ENCODE results near the gene ALDH16A1.

ALDH16A1 gene

GRCh38 chr19:49453013-49453756 lies at the start of gene ALDH16A1:
ALDH16A1 (plus strand) TSS chr19:49453225; CDS start chr19:49453332, 107 bp downstream.
- peak; percentile 95 to 97 (median 96) for DNase-seq (ENCODE audit: low read depth in 3 of 3)

- no peak for DNase-seq (ENCODE audit: low read depth in 3 of 3)
Observed at GRCh38 chr19:49403404-49404187, 49.4 kb upstream of the ALDH16A1 start.

DNA sequence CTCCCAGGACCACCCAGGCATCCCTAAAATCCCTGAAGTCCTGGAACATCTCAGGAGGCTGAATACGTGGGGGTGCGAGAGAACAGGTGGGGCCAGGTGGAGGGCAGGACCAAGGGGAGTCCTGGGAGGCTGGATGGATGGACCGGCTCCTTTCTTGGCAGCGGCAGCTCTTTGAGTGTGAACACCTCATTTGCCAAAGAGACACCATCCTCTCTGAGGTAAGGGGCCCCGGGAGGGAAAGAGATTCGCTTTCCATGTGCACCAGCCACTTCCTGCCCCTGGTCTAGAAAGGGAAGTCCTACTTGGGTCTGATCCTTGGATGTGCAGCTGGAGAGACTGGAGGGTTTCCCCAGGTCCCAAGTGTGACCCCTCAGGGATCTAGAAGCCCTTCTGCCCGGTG lies 45.9 kb upstream of the ALDH16A1 start:
- DNase-seq (ENCODE audit: low read depth in 3 of 3), result no peak

GRCh38 chr19:49407482-49408015 lies 45.5 kb upstream of the ALDH16A1 start:
- no peak for DNase-seq (ENCODE audit: low read depth in 3 of 3)

DNA sequence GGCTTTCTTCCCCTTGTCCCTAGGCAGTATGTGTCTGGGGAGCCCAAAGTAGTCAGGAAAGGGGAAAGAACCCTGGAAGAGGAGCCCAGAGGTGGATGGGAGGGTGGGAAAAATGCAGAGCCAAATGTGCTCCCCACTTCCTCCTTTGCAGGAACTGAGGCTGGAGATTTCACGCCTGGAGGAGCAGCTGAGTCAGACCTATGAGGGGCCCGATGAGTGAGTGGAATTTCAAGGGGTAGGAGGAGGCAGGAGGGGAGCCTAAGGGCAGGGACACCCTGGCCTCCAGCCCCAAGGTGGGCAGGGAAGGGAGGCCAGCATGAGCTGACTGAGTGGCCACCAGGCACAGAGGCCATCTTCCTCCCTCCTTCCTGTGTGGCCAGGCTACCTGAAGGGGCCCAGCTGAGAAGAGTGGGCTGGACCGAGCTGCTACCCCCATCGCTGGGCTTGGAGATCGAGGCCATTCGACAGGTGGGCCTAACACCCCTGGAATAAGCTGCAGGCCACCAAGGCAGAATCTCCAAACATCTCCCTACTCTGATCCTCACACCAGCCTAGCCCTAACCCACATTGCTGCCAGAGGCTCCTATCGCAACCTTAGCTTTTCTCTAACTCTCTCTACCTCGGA lies 44.1 kb upstream of the ALDH16A1 start:
- no peak for DNase-seq (ENCODE audit: low read depth in 3 of 3)

DNA sequence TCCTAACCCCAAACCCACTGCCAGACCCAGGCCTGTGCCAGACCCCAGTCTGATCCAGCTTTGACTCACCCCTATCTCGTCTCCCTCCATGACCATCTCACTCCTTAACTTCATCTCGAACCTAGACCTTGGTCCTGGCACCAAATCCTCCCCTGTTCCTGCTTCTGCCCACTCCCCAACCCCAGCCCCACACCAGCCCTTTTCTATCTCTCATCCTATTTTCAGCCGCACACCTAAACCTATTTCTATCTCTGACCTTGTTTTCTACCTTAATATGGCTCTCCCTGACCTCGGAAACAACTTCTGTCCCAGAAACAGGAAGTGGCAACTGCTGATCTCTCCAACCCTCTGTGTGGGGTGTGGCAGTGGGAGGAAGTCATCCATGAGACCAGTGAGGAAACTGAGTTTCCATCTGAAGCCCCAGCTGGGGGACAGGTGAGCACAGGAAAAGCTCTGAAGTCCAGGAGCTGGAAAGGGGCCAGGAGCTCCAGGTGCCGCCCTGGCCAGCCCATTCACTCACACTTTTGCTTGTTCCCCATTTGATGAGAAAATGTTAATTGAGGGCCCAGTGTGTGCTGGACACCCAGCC lies 43.5 kb upstream of the ALDH16A1 start:
- DNase-seq (ENCODE audit: low read depth in 3 of 3), result no peak

- DNase-seq (ENCODE audit: low read depth in 3 of 3), result no peak
Observed at GRCh38 chr19:49411681-49412326, 41.2 kb upstream of the ALDH16A1 start.

- no peak for DNase-seq (ENCODE audit: low read depth in 3 of 3)
Observed at GRCh38 chr19:49413348-49413747, 39.7 kb upstream of the ALDH16A1 start.

DNA sequence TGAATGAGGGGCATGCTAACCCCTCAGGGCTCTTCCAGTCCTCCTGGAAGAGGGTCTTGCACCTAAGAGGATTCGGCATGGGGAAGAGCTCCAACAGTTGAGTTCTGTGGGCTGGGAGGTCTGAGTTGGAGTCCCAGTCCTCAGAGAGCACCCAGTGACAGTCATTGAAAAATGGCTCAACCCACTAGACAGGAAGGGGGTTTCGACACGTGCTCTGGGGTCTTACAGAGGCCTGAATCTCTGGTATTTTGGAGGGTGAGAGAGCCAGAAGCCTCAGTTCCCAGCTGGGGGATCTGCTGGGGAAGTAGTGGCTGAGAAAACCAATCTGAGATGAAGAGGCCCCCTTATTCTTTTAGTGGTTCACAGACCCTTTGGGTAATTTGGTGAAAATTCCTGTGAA lies 38.8 kb upstream of the ALDH16A1 start:
- no peak for DNase-seq (ENCODE audit: low read depth in 3 of 3)

DNA sequence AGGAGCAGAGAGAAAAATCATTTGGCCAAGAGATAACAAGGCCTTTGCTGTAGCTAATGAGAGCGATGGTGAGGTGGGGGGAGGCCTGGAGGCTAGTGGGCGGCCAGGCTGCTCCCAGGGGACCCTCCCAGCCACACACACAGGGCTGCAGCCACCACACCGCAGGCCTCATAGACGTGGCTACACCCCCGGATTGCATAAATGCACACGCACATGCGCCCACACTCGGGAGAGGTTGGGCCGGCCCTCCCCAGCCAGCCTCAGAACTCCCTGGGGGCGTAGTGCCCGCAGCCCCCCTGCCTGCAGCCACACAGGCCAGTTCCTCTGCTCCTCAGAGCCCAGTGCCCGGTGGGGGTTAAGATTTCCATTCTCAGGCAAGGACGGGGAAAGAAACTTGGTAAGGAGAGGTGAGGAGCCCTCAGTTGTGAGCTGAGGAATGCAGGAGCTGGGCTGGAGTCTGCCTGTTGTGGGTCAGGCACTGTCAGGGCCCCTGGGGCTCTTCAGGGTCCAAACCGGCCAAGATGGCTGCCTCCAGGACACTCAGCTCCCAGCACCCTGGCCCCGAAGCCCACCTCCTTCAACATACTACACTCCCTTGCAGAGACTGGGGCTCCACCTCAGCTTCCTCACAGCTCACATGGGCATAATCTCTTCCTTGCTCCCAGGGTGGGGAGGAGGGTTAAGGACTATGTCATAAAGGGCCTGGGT lies 37.8 kb upstream of the ALDH16A1 start:
- no peak for DNase-seq (ENCODE audit: low read depth in 3 of 3)

GRCh38 chr19:49415810-49416200 lies 37.2 kb upstream of the ALDH16A1 start:
- DNase-seq (ENCODE audit: low read depth in 3 of 3), result no peak

DNA sequence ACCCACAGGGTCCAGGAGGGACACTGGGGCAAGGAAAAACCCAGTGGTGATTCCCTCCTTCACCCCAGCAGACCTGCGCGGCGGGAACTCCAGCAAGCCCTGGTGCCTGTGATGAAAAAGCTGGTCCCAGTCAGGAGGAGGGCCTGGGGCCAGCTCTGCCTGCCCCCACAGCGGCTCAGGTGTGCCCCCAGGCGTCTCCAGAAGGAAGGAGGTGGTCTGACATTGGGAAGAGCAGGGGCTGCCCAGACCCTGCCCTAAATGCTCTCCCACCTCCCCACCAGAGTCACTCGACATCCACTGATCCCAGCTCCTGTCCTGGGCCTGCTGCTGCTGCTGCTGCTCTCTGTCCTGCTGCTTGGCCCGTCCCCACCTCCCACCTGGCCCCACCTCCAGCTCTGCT lies 35.9 kb upstream of the ALDH16A1 start:
- no peak for DNase-seq (ENCODE audit: low read depth in 3 of 3)

- DNase-seq (ENCODE audit: low read depth in 3 of 3), result no peak
Observed at GRCh38 chr19:49418511-49418910, 34.5 kb upstream of the ALDH16A1 start.

DNA sequence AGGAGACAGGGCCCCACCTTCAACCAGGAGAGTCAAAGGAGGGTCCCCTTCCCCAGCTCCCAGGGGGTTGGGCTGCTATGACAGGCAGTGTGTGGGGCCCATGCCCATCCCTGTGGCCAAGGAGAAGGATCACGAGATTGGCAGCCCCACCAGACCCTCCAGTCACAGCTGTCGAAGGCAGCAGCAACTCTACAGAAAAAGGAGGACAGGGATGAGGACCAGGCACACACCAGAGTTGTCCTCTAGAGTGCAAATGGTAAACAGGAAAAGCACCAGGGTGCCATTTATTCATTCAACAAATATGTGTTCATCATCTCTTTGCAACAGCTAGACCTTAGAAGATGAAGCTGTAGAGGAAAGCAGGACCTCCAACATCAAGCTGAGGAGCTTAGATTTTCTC lies 33.9 kb upstream of the ALDH16A1 start:
- no peak for DNase-seq (ENCODE audit: low read depth in 3 of 3)

DNA sequence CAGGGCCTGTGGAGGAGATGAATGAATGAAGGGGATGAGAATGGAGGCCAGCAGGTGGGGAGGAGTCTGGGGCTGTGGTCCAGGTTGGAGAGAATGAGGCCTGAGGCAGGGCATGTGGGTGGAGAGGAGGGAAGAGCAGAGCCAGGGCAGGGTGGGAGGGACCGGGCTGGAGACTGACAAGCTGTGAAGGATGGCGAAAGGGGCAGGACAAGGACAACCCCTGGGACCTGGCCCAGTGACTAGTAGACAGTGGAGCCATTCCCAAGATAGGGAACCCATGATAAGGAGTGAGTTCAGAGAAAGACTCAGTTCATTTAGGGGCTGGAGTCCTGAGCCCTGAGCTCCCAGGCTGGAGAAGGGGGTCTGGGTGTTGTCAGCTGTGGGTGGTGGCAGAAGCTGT lies 32.8 kb upstream of the ALDH16A1 start:
- no peak for DNase-seq (ENCODE audit: low read depth in 3 of 3)

DNA sequence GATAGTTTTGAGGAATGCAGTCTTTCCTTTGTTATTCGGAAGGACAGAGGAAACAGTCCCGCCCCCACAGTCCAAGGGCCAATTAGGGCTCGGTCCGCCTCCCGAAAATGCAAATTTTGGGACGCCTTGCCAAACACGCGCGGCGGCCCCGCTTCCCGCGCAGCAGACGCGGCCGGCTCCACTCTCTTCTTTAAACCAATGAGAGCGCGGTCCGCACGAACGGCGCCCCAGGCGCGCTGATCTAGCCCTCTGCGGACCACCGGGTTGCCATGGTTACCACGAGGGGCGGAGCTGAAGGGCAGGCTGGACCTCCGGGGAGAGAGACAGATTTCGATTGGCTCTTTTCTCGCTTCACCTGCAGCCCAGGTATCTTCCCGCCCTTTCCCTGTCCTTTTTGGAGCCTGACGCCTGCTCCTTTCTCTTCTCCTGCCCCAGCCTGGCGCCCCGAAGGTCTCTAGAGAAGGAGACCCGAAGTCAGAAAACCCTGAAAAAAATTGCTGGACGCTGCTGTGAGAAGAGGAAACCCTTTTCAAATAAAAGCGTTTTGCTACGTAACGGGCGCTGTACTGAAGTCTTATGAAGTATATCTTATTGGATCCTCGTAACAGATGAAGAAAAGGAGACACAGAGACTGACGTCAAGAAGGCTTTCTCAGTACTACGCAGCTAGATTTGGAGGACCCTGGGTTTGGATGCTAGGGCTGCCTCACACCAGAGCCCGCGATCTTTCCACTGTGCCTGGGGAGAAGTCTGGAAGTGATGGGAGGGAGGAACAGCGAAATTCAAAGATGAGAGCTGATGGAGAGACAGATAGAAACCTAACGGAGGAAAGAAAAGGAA lies 31.8 kb upstream of the ALDH16A1 start:
- DNase-seq (ENCODE audit: low read depth in 3 of 3), result peak in 2 of 3 experiments; percentile 13 to 55

DNA sequence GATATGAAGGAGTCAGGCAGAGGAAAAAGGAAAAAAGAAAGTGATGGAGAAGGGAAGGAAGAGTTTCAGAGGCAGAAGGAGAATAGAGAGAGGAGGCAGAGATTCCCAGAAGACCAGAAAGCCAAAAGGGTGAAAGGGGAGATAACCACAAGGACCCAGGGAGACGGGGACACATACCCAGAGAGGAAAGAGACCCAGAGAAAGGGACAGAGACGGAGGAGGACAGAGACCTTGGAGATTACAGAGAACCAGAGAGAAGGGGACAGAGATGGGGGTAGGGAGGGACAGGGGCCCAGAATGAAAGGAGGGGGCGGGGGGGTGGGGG lies 31.2 kb upstream of the ALDH16A1 start:
- no peak for DNase-seq (ENCODE audit: low read depth in 3 of 3)

DNA sequence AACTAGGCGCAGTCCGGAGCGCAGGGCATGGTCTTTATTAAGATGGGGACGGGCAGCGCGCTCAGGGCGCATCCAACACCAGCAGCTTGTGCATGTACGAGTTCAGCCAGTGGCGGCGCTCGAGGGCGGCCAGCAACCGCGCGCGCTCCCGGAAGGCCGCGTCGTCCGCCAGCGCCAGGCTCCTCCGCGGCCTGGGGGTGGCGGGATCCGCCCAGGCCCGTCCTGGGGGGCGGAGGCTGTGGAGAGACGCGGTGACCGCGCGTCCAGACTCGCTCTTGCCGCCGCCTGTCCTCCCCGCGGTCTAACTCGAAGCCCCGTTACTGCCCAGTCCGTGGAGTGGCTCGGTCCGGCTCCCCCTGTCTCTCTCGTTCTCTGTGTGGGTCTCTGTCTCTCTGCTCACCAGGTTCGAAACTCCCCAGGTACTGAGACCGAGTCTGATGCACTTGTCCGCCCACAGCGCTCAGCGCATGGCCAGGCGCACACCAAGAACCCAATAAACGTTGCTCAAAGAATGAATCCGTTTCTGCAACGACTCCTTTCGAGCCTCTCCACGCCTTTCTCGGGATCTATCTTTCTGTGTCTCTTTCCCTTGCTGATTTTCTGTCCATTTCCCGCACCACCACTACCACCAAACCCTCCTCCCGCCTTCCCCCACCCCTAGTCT lies 30.5 kb upstream of the ALDH16A1 start:
- DNase-seq (ENCODE audit: low read depth in 3 of 3), result peak in 1 of 3 experiments; percentile 49

All from stimulated activated CD4-positive, alpha-beta T cell treated with anti-CD3 and anti-CD28 coated beads, TNF-alpha, amount 100 ng/mL, for 24 hours (primary cell).